GM19468 (cell line): ENCODE data around the gene WNK2.

ENCODE experiments used
- ATAC-seq: cut with Tn5 transposase; IDR thresholded peaks from one replicate; pipeline ENCODE4 v1.9.1; 2021; ENCODE audit warnings: mild to moderate bottlenecking, moderate library complexity, moderate number of reproducible peaks; ENCODE audit not compliant: unreplicated experiment; ENCODE audit errors: extremely low read depth

The WNK2 gene

GRCh38 chr9:93230601-93231000, 46.7 kb downstream of the WNK2 start:
- no peak for ATAC-seq

- ATAC-seq: no peak
Measured at GRCh38 chr9:93231121-93231694, 47.3 kb downstream of the WNK2 start.

- no peak for ATAC-seq
Measured at GRCh38 chr9:93231716-93232115, 47.8 kb downstream of the WNK2 start.

- no peak for ATAC-seq
Measured at GRCh38 chr9:93232388-93232960, 48.5 kb downstream of the WNK2 start.

DNA sequence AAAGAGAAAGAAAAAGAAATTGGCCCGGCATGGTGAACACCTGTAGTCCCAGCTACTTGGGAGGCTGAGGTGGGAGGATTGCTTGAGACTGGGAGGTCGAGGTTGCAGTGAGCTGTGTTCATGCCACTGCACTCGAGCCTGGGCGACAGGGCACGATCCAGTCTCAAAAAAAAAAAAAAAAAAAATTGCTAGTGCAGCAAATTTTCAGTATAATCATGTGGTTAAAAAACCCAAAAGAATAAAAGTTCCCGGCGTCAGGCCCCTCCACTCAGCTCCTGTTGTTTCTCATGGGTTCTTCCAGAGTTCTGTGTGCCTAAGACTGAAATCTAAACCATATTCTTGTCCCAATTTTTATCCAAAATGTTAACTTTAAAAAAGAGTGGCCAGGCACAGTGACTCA, 49.1 kb downstream of the WNK2 start:
- ATAC-seq: no peak

GRCh38 chr9:93234600-93234999, 50.7 kb downstream of the WNK2 start:
- ATAC-seq: no peak

DNA sequence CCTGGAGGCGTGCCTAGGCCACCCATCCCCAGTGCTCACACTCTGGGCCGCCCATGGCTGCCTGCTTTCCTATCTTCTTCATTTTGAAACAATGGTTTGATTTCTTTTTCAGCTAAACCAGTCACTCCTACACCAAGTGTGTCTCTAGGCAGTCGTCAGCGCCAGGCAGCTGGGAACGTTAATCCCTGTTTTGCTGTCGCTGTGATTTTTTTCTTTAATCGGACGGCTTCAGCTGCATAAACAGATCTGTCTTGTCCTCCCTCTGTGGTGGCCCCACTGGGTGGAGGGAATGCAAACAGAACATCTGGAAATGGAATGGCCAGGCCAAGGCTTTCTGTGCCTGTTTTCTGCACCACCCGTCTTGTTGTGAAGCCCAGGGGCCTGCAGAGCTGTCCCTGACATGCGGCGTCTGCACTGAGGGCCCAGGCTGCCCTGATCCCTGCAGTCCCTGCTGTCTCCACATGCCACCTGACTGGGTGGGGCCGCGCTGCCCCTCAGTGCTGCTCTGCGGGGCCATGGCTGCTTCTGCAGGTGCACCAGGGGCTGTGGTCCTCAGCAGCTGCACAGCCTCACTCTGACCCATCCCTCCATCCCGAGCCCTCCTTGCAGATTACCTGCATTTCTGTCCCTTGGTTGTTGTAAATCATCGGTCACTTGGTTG, 51.5 kb downstream of the WNK2 start:
- ATAC-seq: no peak

- ATAC-seq: no peak
Measured at GRCh38 chr9:93236541-93237206, 52.7 kb downstream of the WNK2 start.

DNA sequence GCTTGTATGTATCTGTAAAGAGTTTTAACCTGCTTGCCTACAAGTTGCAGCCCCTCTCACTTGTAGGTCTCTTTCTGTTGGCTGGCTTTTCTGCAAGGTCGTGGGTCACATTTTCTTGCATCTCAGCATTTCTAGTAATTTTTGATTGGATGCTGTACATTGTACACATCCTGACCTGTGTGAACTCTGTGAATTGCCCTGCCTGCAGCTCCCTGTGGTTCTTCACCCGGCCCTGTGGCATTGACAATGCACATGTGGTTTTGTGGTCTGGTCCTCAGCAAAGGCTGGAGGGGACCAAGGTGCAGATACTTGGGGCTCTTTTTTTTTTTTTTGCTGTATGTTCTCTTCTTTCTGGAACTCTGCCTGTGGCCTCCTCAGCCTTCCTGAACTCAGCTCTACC, 53.6 kb downstream of the WNK2 start:
- no peak for ATAC-seq

DNA sequence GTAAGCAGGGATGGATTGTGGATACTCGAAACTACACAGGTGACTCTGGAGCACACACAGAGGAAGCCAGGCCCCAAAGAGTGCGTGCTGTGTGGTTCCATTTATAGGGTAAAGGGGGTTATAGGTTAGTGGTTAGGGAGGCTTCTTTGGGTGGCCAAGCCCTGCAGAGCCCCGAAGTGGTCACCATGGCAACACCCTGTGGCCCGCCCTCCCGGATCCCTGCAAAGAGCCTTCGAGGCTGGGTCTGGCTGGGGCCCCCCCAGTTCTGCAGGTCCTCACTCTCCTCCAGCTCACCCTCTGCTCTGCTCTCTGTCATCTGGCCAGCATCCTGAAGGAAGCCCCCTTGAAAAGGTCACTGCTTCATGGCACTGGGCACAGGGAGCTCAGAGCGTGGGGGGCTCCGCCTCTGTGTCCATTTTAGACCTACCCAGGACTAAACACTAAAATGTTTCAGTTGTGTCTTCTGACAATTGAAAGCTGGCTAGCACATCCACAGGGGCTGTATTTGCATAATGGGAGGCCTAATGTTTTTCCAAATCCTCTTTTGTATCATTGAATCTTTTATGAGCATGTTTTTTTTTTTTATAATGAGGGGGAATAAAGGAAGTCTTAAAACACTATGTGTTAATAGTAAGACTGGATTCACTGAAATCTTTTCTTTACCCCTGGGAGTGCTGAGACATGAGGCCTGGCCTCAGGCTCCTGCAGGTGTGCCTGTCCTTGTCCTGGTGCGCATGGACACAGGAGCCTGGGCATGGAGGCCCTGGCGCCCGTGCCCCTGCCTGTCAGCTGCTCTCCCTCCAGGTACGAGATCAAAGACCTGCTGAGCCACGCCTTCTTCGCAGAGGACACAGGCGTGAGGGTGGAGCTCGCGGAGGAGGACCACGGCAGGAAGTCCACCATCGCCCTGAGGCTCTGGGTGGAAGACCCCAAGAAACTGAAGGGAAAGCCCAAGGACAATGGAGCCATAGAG, 55.3 kb downstream of the WNK2 start:
- no peak for ATAC-seq

DNA sequence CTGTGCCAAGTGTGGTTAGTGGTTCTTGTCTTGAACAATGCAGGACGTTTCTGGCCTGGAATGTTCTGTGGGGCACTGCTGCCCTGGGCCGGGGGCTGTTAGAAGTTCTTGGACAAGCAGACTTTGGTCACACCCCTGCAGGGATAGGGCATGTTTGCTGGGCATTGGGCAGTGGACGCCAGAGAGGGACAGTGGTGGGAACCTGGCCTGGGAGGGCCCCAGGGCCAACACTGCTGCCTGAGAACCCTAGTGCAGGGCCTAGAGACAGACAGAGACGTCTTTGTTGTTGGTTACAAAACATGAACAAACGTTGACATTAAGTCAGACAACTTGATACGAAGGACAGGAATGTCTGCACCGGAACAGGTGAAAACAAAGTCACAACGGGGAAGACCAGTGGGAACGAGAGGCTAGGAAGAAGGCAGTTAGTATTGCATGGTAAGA, 57.0 kb downstream of the WNK2 start:
- no peak for ATAC-seq

DNA sequence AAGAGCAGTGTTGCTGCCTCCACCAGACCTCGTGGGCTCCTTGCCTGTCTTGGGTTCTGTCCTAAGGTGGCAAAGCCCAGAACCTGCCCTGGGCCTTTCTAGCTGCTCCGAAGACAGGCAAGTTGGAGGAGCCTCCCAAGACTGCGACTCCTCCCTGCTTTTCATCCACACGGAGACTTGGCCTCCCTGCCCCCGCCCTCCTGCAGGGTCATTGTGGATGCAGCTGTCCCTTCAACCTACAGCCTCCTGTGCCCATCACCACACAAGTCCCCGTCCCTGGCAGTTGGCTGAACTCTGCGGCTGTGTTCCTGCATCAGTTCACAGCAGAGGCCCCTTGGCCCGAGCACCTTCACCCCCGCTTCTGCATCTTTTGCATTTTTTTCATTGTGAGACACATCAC, 59.2 kb downstream of the WNK2 start:
- no peak for ATAC-seq

DNA sequence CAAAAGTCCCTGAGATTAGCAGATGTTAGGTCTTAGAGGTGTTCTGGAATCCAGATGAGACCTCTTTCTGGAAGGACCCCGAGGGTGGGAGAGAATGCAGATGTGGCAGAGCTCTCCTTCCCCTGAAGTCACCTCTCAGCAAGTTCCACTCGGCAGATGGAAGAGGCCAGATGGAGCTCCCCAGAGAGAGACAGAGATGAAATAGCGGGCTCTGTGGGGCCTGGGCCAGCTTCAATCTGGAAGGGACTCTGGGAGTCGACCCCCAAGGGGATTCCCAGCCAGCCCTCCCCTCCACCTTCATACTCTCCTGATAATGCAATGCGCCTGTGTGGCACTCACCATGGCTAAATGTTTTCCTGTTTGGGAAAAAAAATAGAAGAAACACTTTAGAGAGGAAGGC, 60.2 kb downstream of the WNK2 start:
- ATAC-seq: no peak

DNA sequence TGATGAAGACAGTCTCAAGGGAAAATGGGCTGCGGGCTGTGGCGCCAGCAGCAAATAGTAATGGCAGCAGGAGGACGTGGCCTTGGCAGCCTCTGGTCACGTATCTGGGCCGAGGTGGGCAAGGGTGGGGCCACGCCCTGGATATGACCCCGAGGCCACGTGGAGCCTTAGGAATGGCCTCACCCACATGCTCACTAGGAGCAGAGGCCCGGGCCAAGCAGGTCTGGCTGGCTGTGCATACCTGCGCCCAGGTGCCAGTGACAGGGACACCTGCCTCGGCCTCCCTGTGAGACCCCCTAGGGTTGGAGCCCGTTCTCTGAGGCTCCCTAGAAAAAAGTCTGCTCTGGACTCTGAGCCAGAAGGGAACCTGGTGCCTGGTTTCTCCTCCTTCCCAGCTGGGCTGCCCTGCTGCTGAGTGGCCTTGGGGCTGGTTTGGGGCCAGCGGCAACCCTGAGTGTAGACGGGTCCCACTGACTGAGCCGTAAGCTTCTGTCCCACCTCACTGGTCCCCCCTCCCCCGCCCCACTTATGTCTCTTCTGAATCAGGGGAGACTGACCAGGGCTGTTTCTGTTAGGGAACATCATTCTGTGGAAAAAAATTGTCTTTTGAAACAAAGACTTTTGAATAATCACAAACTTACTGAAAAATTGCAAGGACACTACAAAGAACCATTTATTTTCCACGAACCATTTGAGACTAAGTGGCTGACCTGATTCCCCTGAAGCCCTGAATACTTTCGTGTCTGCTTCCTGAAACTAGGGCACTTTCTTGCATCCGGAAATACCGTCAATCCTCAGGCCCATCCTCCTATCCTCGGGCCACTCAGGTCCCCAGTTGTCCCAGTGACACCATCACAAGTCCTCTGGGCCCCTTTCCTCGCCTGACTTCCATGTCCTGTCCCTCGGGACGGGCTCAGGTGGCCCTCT, 60.8 kb downstream of the WNK2 start:
- no peak for ATAC-seq

DNA sequence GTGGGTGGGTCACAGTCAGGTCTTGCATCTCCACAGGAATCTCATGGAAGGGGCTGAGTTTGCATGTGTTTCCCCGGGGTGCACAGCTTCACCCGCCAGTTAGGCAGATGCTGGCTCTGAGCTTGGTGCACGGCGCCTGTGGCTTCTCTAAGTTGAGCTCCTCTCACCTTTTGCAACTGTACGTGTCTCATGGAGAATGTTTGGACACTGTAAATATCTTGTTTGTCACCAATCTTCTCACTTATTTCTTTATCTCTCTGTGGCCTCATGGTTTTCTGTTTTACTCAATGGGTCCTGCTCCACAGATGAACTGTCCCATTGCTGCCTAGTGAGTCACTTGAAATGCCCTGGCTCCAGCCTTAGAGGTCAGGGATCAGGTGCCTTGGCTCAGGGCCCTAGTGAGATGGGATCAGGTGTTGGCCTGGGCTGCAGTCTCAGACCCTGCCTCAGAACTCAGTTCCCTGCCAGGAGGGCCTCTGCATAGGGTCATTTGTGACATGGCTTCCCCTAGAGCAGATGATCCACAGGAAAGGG, 61.6 kb downstream of the WNK2 start:
- no peak for ATAC-seq

- ATAC-seq: no peak
Measured at GRCh38 chr9:93246111-93246510, 62.2 kb downstream of the WNK2 start.

DNA sequence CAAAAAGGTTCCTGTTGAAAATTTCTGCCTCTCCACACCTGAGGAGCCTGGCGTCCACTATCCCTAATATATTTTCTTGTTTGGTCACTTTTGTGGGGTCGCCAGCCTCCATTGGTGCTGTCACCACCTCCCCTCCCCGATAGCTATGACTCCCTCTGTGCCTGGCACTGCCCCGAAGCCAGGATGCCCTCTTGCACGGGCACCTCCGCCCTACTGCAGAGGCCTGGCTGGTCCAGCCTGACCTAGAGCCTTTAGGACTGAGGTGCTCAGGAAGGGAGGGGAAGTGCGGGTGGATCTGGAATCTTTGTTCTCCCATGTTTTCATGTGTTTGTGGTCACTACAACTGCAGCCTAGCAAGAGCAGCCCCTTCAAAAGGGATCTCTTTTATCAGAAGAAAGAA, 62.6 kb downstream of the WNK2 start:
- no peak for ATAC-seq

GRCh38 chr9:93247099-93247865, 63.3 kb downstream of the WNK2 start:
- no peak for ATAC-seq
